ENCODE data around the gene EMC9. TPM values are rescaled to one million over a fixed set of nuclear protein-coding genes. Genes with fewer than 3 reads are reported as not detected.

The EMC9 gene
- total and polyA plus RNA-seq, 2 donors (not counting 1 experiment from before 2014, with no cell fraction given): 24.7 to 25.9 TPM

DNA sequence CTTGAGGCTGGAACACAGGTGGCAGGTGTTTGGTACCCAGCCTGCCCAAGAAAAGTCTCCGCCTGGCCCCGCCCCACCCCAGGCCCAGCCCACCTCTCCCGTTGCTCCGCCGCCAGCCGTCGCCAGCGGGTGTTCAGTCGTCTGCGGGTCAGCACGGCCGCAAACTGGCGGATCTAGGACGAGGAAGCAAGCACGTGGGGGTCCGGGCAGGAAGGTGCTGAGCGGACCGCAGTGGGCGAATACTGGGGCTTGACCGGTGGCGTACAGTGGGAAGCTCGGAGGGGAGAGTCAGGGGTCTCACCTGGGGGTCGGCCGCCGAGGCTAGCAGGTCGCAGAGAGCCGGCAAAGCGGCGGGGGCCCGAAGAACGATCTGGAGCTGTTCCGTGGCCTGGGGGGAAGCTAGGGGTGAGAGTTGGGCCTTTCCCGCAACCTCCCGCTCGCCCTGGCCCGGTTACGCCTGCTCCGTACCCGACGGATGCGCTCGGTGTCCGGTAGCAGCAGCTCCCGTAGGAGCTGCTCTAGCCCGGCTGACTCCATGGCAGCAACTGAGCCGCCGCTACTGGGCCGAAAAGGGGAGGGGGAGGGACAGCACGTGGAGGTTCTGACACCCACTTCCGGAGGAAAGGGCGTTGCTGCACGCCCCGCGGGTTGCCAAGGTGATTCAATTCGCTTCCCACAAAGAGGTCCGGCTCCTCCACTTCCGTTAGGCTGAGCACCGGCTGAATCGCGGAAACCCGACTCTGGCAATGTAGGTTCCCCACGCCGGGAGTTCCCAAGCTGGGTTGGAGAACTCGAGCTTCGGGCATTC, 47.1 kb upstream of the EMC9 start, which contains the start of gene IPO4:
Gene IPO4, minus strand, starts transcription at position 566 of the 808 bp plus-strand sequence. Its CDS starts 29 bp downstream, at position 537.
- Histone ChIP-seq H3K9me3 (ENCODE audit: control extremely low read depth in 1 of 3, control insufficient read depth in 2 of 3, insufficient read depth in 1 of 3, low read length in 2 of 3) (no peaks in the 10 kb centered on the region), H3K4me2 (replicated peaks; ENCODE audit: low read depth, low read length, poor library complexity, severe bottlenecking) (peak within 1 kb of the TSS; percentile 96), H3K79me2 (ENCODE audit: control insufficient read depth, insufficient read depth, low read length) (peaks cover 58% of the 10 kb centered on the region), H3K27ac (ENCODE audit: low read length in 2 of 2) (peak within 1 kb of the TSS; percentile 63 to 86), H2AFZ (ENCODE audit: insufficient read depth, low read depth, low read length, poor library complexity, severe bottlenecking) (peak within 1 kb of the TSS; percentile 76), H3K27me3 (replicated peaks in 1 of 4; ENCODE audit: control extremely low read depth in 1 of 4, control insufficient read depth in 3 of 4, insufficient read depth in 4 of 4, low read length in 3 of 4) (no peaks in the 10 kb centered on the region), H3K9ac (ENCODE audit: low read length) (peak within 1 kb of the TSS; percentile 70), H3K36me3 (replicated peaks in 1 of 2; ENCODE audit: control extremely low read depth in 1 of 2, control insufficient read depth in 1 of 2, extremely low read depth in 1 of 2, insufficient read depth in 2 of 2, low read length in 1 of 2) (peaks cover 3 to 45% of the 10 kb centered on the region in 2 experiments), H4K20me1 (ENCODE audit: control insufficient read depth, insufficient read depth, low read length, poor library complexity, severe bottlenecking) (no peaks in the 10 kb centered on the region), H3K4me3 (ENCODE audit: control extremely low read depth in 1 of 5, extremely low read depth in 1 of 5, insufficient read depth in 1 of 5, low read depth in 2 of 5, low read length in 4 of 5) (peak within 1 kb of the TSS; percentile 32 to 79 (median 70)), H3K4me1 (ENCODE audit: control insufficient read depth in 2 of 2, insufficient read depth in 2 of 2, low read length in 2 of 2) (peaks cover 14 to 17% of the 10 kb centered on the region in 2 donors)
- DNase-seq (peak; percentile 96), ATAC-seq (ENCODE audit: low read depth) (peak; percentile 93)
- ChIA-PET POLR2A (interaction anchor here (0.6 to 2.1 kb wide), 11 partner anchors 15 to 86 kb away, joined by 3 to 9 read pairs (median 4); partner anchors contain the start of genes CHMP4A, IRF9, MDP1 and PSME1), CTCF (interaction anchor here (0.7 to 3.7 kb wide), 13 partner anchors 25 to 122 kb away, joined by 3 to 21 read pairs (median 4); partner anchors contain the start of genes CHMP4A, CIDEB, DCAF11 and IRF9)
- Mint-ChIP-seq H3K27ac (peak within 1 kb of the TSS; percentile 87), H3K27me3 (no peaks in the 10 kb centered on the region), H3K9me3 (ENCODE audit: insufficient read depth) (no peaks in the 10 kb centered on the region), H3K4me3 (peak within 1 kb of the TSS; percentile 93), H3K4me1 (peaks cover 35% of the 10 kb centered on the region)
- under 1% methylated on average over 65 of the region's 65 CpGs for WGBS (ENCODE audit: insufficient coverage)
- TF ChIP-seq, protein P1, sequence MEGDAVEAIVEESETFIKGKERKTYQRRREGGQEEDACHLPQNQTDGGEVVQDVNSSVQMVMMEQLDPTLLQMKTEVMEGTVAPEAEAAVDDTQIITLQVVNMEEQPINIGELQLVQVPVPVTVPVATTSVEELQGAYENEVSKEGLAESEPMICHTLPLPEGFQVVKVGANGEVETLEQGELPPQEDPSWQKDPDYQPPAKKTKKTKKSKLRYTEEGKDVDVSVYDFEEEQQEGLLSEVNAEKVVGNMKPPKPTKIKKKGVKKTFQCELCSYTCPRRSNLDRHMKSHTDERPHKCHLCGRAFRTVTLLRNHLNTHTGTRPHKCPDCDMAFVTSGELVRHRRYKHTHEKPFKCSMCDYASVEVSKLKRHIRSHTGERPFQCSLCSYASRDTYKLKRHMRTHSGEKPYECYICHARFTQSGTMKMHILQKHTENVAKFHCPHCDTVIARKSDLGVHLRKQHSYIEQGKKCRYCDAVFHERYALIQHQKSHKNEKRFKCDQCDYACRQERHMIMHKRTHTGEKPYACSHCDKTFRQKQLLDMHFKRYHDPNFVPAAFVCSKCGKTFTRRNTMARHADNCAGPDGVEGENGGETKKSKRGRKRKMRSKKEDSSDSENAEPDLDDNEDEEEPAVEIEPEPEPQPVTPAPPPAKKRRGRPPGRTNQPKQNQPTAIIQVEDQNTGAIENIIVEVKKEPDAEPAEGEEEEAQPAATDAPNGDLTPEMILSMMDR (IDR thresholded peaks at IDR 0.05): no peak
- no peak for TF ChIP-seq EZH2 (IDR thresholded peaks at IDR 0.05; ENCODE audit: borderline replicate concordance, insufficient read depth, low read depth, low read length, poor library complexity, severe bottlenecking)
- intact Hi-C loops (cut with micrococcal nuclease): loop anchor here (1.0 kb wide), 8 partner anchors 8 to 74 kb away; partner anchors contain the start of genes CHMP4A, DCAF11, GMPR2 and IRF9
